ENCODE measurements around the gene AFAP1L2.

DNA sequence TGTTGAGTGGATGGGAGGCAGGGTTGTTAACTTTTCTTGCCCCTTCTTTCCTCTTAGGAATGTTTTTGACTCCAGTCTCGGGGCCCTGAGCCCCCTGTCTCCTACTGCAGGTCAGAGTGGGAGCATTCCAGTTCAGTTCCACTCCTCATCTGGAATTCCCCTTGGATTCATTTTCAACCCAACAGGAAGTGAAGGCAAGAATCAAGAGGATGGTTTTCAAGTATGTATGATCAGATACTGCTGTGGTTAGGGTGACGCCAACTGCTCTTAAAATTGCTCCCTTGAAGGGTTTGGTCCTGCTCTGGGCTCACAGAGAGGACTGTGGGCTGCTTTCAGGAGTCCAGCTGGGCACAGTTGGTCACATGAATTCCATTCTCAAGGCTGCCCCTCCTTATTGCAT is 143.2 kb downstream of the AFAP1L2 start:
- no peak for TF ChIP-seq TAF1 (IDR thresholded peaks at IDR 0.05; ENCODE audit: low read depth)
- no peak for TF ChIP-seq EP300 (IDR thresholded peaks at IDR 0.05; ENCODE audit: borderline replicate concordance)
- TF ChIP-seq, protein P1, sequence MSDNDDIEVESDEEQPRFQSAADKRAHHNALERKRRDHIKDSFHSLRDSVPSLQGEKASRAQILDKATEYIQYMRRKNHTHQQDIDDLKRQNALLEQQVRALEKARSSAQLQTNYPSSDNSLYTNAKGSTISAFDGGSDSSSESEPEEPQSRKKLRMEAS (IDR thresholded peaks at IDR 0.05) = no peak
- TF ChIP-seq ZBTB7A (IDR thresholded peaks at IDR 0.05; ENCODE audit: low read depth) = no peak
- no peak for TF ChIP-seq RAD21 (IDR thresholded peaks at IDR 0.05; ENCODE audit: low read depth)
- no peak for TF ChIP-seq EGR1 (IDR thresholded peaks at IDR 0.05)
- no peak for TF ChIP-seq CREB1 (IDR thresholded peaks at IDR 0.05; ENCODE audit: low read depth)
- TF ChIP-seq TCF12 (IDR thresholded peaks at IDR 0.05; ENCODE audit: low read depth) = no peak
- no peak for TF ChIP-seq CEBPB (IDR thresholded peaks at IDR 0.05)
- TF ChIP-seq YY1 (IDR thresholded peaks at IDR 0.05; ENCODE audit: low read depth) = no peak
- TF ChIP-seq TEAD4 (IDR thresholded peaks at IDR 0.05) = no peak
- TF ChIP-seq, protein P2, sequence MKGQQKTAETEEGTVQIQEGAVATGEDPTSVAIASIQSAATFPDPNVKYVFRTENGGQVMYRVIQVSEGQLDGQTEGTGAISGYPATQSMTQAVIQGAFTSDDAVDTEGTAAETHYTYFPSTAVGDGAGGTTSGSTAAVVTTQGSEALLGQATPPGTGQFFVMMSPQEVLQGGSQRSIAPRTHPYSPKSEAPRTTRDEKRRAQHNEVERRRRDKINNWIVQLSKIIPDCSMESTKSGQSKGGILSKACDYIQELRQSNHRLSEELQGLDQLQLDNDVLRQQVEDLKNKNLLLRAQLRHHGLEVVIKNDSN (IDR thresholded peaks at IDR 0.05) = no peak
- TF ChIP-seq, protein P3, sequence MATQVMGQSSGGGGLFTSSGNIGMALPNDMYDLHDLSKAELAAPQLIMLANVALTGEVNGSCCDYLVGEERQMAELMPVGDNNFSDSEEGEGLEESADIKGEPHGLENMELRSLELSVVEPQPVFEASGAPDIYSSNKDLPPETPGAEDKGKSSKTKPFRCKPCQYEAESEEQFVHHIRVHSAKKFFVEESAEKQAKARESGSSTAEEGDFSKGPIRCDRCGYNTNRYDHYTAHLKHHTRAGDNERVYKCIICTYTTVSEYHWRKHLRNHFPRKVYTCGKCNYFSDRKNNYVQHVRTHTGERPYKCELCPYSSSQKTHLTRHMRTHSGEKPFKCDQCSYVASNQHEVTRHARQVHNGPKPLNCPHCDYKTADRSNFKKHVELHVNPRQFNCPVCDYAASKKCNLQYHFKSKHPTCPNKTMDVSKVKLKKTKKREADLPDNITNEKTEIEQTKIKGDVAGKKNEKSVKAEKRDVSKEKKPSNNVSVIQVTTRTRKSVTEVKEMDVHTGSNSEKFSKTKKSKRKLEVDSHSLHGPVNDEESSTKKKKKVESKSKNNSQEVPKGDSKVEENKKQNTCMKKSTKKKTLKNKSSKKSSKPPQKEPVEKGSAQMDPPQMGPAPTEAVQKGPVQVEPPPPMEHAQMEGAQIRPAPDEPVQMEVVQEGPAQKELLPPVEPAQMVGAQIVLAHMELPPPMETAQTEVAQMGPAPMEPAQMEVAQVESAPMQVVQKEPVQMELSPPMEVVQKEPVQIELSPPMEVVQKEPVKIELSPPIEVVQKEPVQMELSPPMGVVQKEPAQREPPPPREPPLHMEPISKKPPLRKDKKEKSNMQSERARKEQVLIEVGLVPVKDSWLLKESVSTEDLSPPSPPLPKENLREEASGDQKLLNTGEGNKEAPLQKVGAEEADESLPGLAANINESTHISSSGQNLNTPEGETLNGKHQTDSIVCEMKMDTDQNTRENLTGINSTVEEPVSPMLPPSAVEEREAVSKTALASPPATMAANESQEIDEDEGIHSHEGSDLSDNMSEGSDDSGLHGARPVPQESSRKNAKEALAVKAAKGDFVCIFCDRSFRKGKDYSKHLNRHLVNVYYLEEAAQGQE (IDR thresholded peaks at IDR 0.05; ENCODE audit: low read depth) = no peak
- TF ChIP-seq FOXM1 (IDR thresholded peaks at IDR 0.05; ENCODE audit: borderline replicate concordance, low read depth) = no peak
